Muscle layer of colon (tissue), 2 donors: ENCODE measurements around the gene FAM114A1.

Experiments
- H3K27ac ChIP-seq: one replicate; pipeline ENCODE4 v1.7.0; 2013; ENCODE audit warnings: low read depth, mild to moderate bottlenecking, low read length, moderate library complexity
- H3K27me3 ChIP-seq, 2 donors: one replicate each; pipeline ENCODE4 v1.7.0; 2013; ENCODE audit warnings: low read length in 2 of 2, mild to moderate bottlenecking in 2 of 2; ENCODE audit not compliant: insufficient read depth in 2 of 2, control insufficient read depth in 1 of 2
- H3K36me3 ChIP-seq: one replicate; pipeline ENCODE4 v1.7.0; 2013; ENCODE audit warnings: mild to moderate bottlenecking, low read length; ENCODE audit not compliant: insufficient read depth
- H3K4me1 ChIP-seq: one replicate; pipeline ENCODE4 v1.7.0; 2013; ENCODE audit warnings: mild to moderate bottlenecking, low read length; ENCODE audit not compliant: insufficient read depth
- H3K4me3 ChIP-seq, 2 donors: one replicate each; pipeline ENCODE4 v1.7.0; 2013; ENCODE audit warnings: low read length in 2 of 2, low read depth in 1 of 2, mild to moderate bottlenecking in 1 of 2, moderate library complexity in 1 of 2
- H3K9ac ChIP-seq: one replicate; pipeline ENCODE4 v1.7.0; 2013; ENCODE audit warnings: low read length
- H3K9me3 ChIP-seq: one replicate; pipeline ENCODE4 v1.7.0; 2013; ENCODE audit warnings: mild to moderate bottlenecking, low read length
- donor health status: abdominal sarcoma.
- donor health status: Adenocarcinoma of cecum.

Gene FAM114A1

GRCh38 chr4:38834570-38834969, 33.0 kb upstream of the FAM114A1 start:
- Histone ChIP-seq H3K9me3 (no peaks in the 10 kb centered on the region), H3K4me3 (no peak overlapping the region), H3K4me1 (no peaks in the 10 kb centered on the region), H3K9ac (no peak overlapping the region), H3K27me3 (no peaks in the 10 kb centered on the region), H3K36me3 (no peaks in the 10 kb centered on the region), H3K27ac (no peak overlapping the region)

DNA sequence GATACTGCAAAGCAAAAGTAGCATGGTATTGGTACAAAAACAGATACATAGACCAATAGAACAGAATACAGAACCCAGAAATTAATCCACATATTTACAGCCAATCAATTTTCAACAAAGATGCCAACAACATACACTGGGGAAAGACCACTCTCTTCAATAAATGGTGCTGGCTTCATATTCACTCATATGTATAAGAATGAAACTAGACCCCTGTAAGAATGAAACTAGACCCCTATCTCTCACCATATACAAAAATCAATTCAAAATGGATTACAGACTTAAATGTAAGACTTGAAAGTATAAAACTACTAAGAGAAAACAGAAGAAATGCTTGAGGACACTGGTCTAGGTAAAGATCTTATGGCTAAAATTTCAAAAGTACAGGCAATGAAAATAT, 30.3 kb upstream of the FAM114A1 start:
- Histone ChIP-seq H3K27me3 (no peaks in the 10 kb centered on the region), H3K9me3 (no peaks in the 10 kb centered on the region), H3K36me3 (no peaks in the 10 kb centered on the region), H3K4me1 (no peaks in the 10 kb centered on the region), H3K4me3 (no peak overlapping the region), H3K9ac (no peak overlapping the region), H3K27ac (no peak overlapping the region)

DNA sequence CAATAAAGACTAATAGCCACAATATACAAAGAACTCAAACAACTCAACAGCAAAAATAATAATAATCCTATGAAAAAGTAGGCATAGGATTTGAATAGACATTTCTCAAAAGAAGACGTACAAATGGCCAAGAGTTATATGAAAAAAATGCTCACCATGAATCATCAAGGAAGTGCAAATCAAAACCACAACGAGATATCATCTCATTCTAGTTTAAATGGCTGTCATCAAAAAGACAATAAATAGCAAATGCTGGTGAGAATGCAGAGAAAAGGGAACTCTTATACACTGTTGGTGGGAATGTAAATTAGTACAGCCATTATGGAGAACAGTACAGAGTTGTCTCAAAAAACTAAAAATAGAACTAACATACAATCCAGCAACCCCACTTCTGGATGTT, 29.8 kb upstream of the FAM114A1 start:
- Histone ChIP-seq H3K9me3 (no peaks in the 10 kb centered on the region), H3K27ac (no peak overlapping the region), H3K4me1 (no peaks in the 10 kb centered on the region), H3K36me3 (no peaks in the 10 kb centered on the region), H3K4me3 (no peak overlapping the region), H3K27me3 (no peaks in the 10 kb centered on the region), H3K9ac (no peak overlapping the region)

- no peaks in the 10 kb centered on the region for H3K9me3 ChIP-seq
- H3K27ac ChIP-seq: no peak overlapping the region
- no peaks in the 10 kb centered on the region for H3K36me3 ChIP-seq
- H3K27me3 ChIP-seq: no peaks in the 10 kb centered on the region
- H3K4me3 ChIP-seq: no peak overlapping the region
- H3K4me1 ChIP-seq: no peaks in the 10 kb centered on the region
- H3K9ac ChIP-seq: no peak overlapping the region
Measured at GRCh38 chr4:38842994-38843393, 24.6 kb upstream of the FAM114A1 start.

- Histone ChIP-seq H3K9me3 (no peaks in the 10 kb centered on the region), H3K27me3 (no peaks in the 10 kb centered on the region), H3K27ac (no peak overlapping the region), H3K4me3 (no peak overlapping the region), H3K4me1 (no peaks in the 10 kb centered on the region), H3K36me3 (no peaks in the 10 kb centered on the region), H3K9ac (no peak overlapping the region)
Measured at GRCh38 chr4:38846015-38846414, 21.6 kb upstream of the FAM114A1 start.

- H3K9ac ChIP-seq: no peak overlapping the region
- no peak overlapping the region for H3K27ac ChIP-seq
Measured at GRCh38 chr4:38855466-38855865, 12.1 kb upstream of the FAM114A1 start.

GRCh38 chr4:38856046-38856445, 11.6 kb upstream of the FAM114A1 start:
- Histone ChIP-seq H3K4me1 (no peaks in the 10 kb centered on the region), H3K9ac (no peak overlapping the region), H3K36me3 (no peaks in the 10 kb centered on the region), H3K27me3 (no peaks in the 10 kb centered on the region), H3K27ac (no peak overlapping the region), H3K4me3 (no peak overlapping the region), H3K9me3 (no peaks in the 10 kb centered on the region)

More at GRCh38 chr4:38855466-38855865, 12.1 kb upstream of the FAM114A1 start:
- Histone ChIP-seq H3K4me3 (no peak overlapping the region), H3K36me3 (no peaks in the 10 kb centered on the region), H3K9me3 (no peaks in the 10 kb centered on the region), H3K27me3 (no peaks in the 10 kb centered on the region), H3K4me1 (no peaks in the 10 kb centered on the region)

GRCh38 chr4:38856524-38857337, 10.9 kb upstream of the FAM114A1 start, which contains the start of gene TLR6:
Gene TLR6 (minus strand): TSS chr4:38856817. CDS start chr4:38829473, 27,344 bp downstream.
- Histone ChIP-seq H3K9me3 (no peaks in the 10 kb centered on the region), H3K27ac (no peak within 1 kb of the TSS), H3K27me3 (no peaks in the 10 kb centered on the region), H3K4me3 (peak within 1 kb of the TSS in 1 of 2 donors; percentile 15), H3K4me1 (no peaks in the 10 kb centered on the region), H3K36me3 (no peaks in the 10 kb centered on the region), H3K9ac (no peak within 1 kb of the TSS)

- Histone ChIP-seq H3K27ac (no peak overlapping the region), H3K9me3 (no peaks in the 10 kb centered on the region), H3K4me3 (no peak overlapping the region), H3K27me3 (no peaks in the 10 kb centered on the region), H3K4me1 (no peaks in the 10 kb centered on the region), H3K36me3 (no peaks in the 10 kb centered on the region), H3K9ac (no peak overlapping the region)
Measured at GRCh38 chr4:38857354-38858096, 10.1 kb upstream of the FAM114A1 start.

- Histone ChIP-seq H3K4me1 (no peaks in the 10 kb centered on the region), H3K27me3 (no peaks in the 10 kb centered on the region), H3K4me3 (no peak overlapping the region), H3K9ac (no peak overlapping the region), H3K36me3 (no peaks in the 10 kb centered on the region), H3K27ac (no peak overlapping the region), H3K9me3 (no peaks in the 10 kb centered on the region)
Measured at GRCh38 chr4:38858097-38858420, 9.5 kb upstream of the FAM114A1 start.

DNA sequence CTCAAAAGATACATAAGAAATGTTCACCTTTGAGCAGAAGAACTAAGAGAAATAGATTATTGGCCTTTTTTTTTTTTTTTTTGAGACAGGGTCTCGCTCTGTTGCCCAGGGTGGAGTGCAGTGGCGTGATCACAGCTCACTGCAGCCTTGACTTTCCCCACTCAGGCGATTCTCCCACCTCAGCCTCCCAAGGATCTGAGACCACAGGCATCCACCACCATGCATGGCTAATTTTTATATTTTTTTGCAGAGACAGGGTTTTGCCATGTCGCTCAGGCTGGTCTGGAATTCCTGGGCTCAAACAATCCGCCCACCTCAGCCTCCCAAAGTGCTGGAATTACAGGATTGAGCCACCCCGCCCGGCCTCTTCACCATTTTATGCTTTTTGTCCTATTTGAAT, 8.1 kb upstream of the FAM114A1 start:
- no peak overlapping the region for H3K4me3 ChIP-seq
- no peaks in the 10 kb centered on the region for H3K9me3 ChIP-seq
- H3K27me3 ChIP-seq: no peaks in the 10 kb centered on the region
- no peaks in the 10 kb centered on the region for H3K36me3 ChIP-seq
- H3K4me1 ChIP-seq: no peaks in the 10 kb centered on the region
- no peak overlapping the region for H3K9ac ChIP-seq
- no peak overlapping the region for H3K27ac ChIP-seq
